SK-N-SH (cell line): ENCODE results near the gene GPR15LG. TPM values are rescaled to one million over a fixed set of nuclear protein-coding genes. Genes with fewer than 3 reads are reported as not detected.

Experiments used
- CTCF ChIA-PET: fragments of 300-600, 350-600 bp; formaldehyde crosslinking; extraction: SDS; loops from one replicate; lab custom pipeline; 2021; lab: Yijun Ruan, JAX
- POLR2A ChIA-PET: fragments of 350-600 bp; sonication (Branson Sonifier 250); formaldehyde crosslinking; extraction: SDS; loops from one replicate; lab custom pipeline; 2020; ENCODE audit warnings: antibody characterized with exemption, inconsistent platforms; lab: Yijun Ruan, JAX
- DNase-seq: peaks from one replicate; pipeline ENCODE4 v3.0.0; 2012
- H2AFZ ChIP-seq: fragments of 200-600 bp; sonication (generic); 2 replicates; pipeline ENCODE4 v1.8.1; 2016; ENCODE audit warnings: antibody characterized with exemption, mild to moderate bottlenecking, low read depth
- H3F3A ChIP-seq: fragments of 200-600 bp; sonication (generic); replicated peaks from 2 replicates; pipeline ENCODE3; 2016; ENCODE audit warnings: antibody characterized with exemption, mild to moderate bottlenecking; ENCODE audit not compliant: insufficient read depth
- H3K27ac ChIP-seq, 2 experiments: fragments of 200-500 bp in 1 of 2; fragments of 200-600 bp in 1 of 2; sonication (Bioruptor generic) in 1 of 2; sonication (generic), shearing (Covaris generic) in 1 of 2; 2 replicates each; pipeline versions ENCODE4 v1.5.1 to v1.6.1; 2014 to 2016; ENCODE audit warnings: low read depth in 2 of 2, inconsistent platforms in 1 of 2, low read length in 1 of 2, mild to moderate bottlenecking in 1 of 2, mixed read lengths in 1 of 2
- H3K27me3 ChIP-seq: fragments of 200-600 bp; sonication (generic), shearing (Covaris generic); 2 replicates; pipeline ENCODE4 v1.6.1; 2016; ENCODE audit warnings: mixed run types; ENCODE audit not compliant: insufficient read depth
- H3K36me3 ChIP-seq, 2 experiments: fragments of 200-500 bp in 1 of 2; fragments of 200-600 bp in 1 of 2; sonication (Bioruptor generic) in 1 of 2; sonication (generic) in 1 of 2; replicated peaks in 1 of 2; 2 replicates each; pipeline versions ENCODE3 to v1.5.1; 2014 to 2016; ENCODE audit warnings: low read length in 1 of 2, mild to moderate bottlenecking in 1 of 2; ENCODE audit not compliant: insufficient read depth in 2 of 2, control insufficient read depth in 1 of 2
- H3K4me1 ChIP-seq, 2 experiments: fragments of 200-500 bp in 1 of 2; fragments of 200-600 bp in 1 of 2; sonication (Bioruptor generic) in 1 of 2; sonication (generic), shearing (Covaris generic) in 1 of 2; 2 replicates each; pipeline versions ENCODE4 v1.5.1 to v1.6.1; 2014 to 2016; ENCODE audit warnings: low read depth in 1 of 2, low read length in 1 of 2, mixed run types in 1 of 2; ENCODE audit not compliant: insufficient read depth in 2 of 2, control insufficient read depth in 1 of 2
- H3K4me2 ChIP-seq: fragments of 200-600 bp; sonication (generic), shearing (Covaris generic); 2 replicates; pipeline ENCODE4 v1.6.1; 2017; ENCODE audit warnings: mixed run types
- H3K4me3 ChIP-seq, 2 experiments: fragments of 200-500 bp in 1 of 2; fragments of 200-600 bp in 1 of 2; sonication (Bioruptor generic) in 1 of 2; sonication (generic), shearing (Covaris generic) in 1 of 2; 2 replicates each; pipeline versions ENCODE4 v1.5.1 to v1.8.1; 2014 to 2016; ENCODE audit warnings: low read depth in 2 of 2, inconsistent platforms in 1 of 2, low read length in 1 of 2, mild to moderate bottlenecking in 1 of 2, mixed read lengths in 1 of 2, moderate library complexity in 1 of 2
- H3K79me2 ChIP-seq: fragments of 200-600 bp; sonication (generic); 2 replicates; pipeline ENCODE4 v1.8.1; 2017; ENCODE audit warnings: mild to moderate bottlenecking; ENCODE audit not compliant: insufficient read depth
- H3K9ac ChIP-seq: fragments of 200-600 bp; sonication (generic); 2 replicates; pipeline ENCODE4 v1.6.1; 2017; ENCODE audit warnings: mixed run types
- H3K9me2 ChIP-seq: fragments of 200-600 bp; sonication (generic); 2 replicates; pipeline ENCODE4 v1.6.1; 2017; ENCODE audit warnings: mixed run types
- H3K9me3 ChIP-seq: fragments of 200-600 bp; sonication (generic); 2 replicates; pipeline ENCODE4 v1.6.1; 2017; ENCODE audit warnings: mixed run types, mild to moderate bottlenecking, moderate library complexity
- H4K20me1 ChIP-seq: fragments of 200-600 bp; sonication (generic); 2 replicates; pipeline ENCODE4 v1.6.1; 2017; ENCODE audit warnings: mild to moderate bottlenecking, mixed run types; ENCODE audit not compliant: insufficient read depth
- CHD2 ChIP-seq: fragments of 150-350 bp; IDR thresholded peaks from 2 replicates; pipeline ENCODE4 v1.6.1; 2018; ENCODE audit warnings: low read length; ENCODE audit not compliant: partially characterized antibody
- ELF1 ChIP-seq: IDR thresholded peaks from 2 replicates; pipeline ENCODE4 v1.4.0; 2012
- FOSL2 ChIP-seq: IDR thresholded peaks from 2 replicates; pipeline ENCODE4 v1.4.0; 2012; ENCODE audit warnings: low read depth, mild to moderate bottlenecking, moderate library complexity, borderline replicate concordance
- JUND ChIP-seq: IDR thresholded peaks from 2 replicates; pipeline ENCODE4 v1.4.0; 2012
- MAX ChIP-seq: IDR thresholded peaks from 2 replicates; pipeline ENCODE4 v1.4.0; 2012; ENCODE audit warnings: low read depth
- MXI1 ChIP-seq: IDR thresholded peaks from 2 replicates; pipeline ENCODE4 v1.6.1; 2012; ENCODE audit warnings: mild to moderate bottlenecking, low read depth, low read length, improper control_type of control experiment
- NRF1 ChIP-seq: IDR thresholded peaks from 2 replicates; pipeline ENCODE4 v1.6.1; 2012; ENCODE audit warnings: low read depth, mild to moderate bottlenecking, low read length
- RAD21 ChIP-seq: IDR thresholded peaks from 2 replicates; pipeline ENCODE4 v1.6.1; 2012; ENCODE audit warnings: mild to moderate bottlenecking, low read length
- TCF12 ChIP-seq: IDR thresholded peaks from 2 replicates; pipeline ENCODE4 v1.4.0; 2012
- USF1 ChIP-seq: IDR thresholded peaks from 2 replicates; pipeline ENCODE4 v1.4.0; 2012; ENCODE audit warnings: low read depth, borderline replicate concordance
- YY1 ChIP-seq: IDR thresholded peaks from 2 replicates; pipeline ENCODE4 v1.4.0; 2012; ENCODE audit warnings: low read depth, mild to moderate bottlenecking
- WGBS: methylation state at CpG from one replicate; pipeline ENCODE4 v1.1.6; 2017; ENCODE audit warnings: low lambda C conversion rate; 5-methylcytosine and 5-hydroxymethylcytosine counted together
- polyA plus RNA-seq, 3 experiments: library from polyadenylated mRNA; depleted of rRNA; stranded (reverse); fragments of >200 nt; gene quantifications; 2 replicates each; pipeline ENCODE4 v1.2.3, GENCODE V29; 2012
- TF ChIP-seq, protein P1 (sequence below): IDR thresholded peaks from 2 replicates; pipeline ENCODE4 v1.6.1; 2012; ENCODE audit warnings: mild to moderate bottlenecking, low read depth, low read length, moderate library complexity

GPR15LG gene
- polyA plus RNA-seq, 1 of the 3 experiments (the other 2 are of a cell fraction) = not detected

DNA sequence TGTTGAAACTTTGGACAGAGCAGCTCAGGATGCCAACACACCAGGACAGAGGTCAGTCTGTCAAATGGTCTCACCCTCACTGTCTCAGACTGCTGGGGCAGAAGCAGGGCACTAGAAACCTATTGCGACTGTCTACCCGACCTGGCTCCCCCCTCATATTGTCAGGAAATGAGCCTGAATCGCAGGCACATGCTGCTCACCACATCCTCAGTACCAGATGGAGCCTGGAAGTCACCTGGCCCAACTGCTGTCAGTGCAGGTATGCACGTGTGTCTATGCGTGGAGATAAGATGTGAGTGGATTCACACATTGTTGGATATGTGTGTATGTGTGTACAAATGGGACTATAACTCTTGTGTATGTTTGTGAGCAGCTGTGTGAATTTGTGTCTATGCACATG lies 17.5 kb downstream of the GPR15LG start:
- no peaks in the 10 kb centered on the region for H3K79me2 ChIP-seq
- no peaks in the 10 kb centered on the region for H4K20me1 ChIP-seq
- H3F3A ChIP-seq = no peaks in the 10 kb centered on the region
- no peaks in the 10 kb centered on the region for H3K9me3 ChIP-seq
- H3K27me3 ChIP-seq = no peaks in the 10 kb centered on the region
- 22% methylated on average over 2 of the region's 5 CpGs for WGBS
- ChIA-PET CTCF (interaction anchor here (1.1 to 1.2 kb wide), 2 partner anchors 14 to 43 kb away, joined by 3 read pairs; no protein-coding TSS in a partner anchor), POLR2A (no interaction called here)
- H3K4me1 ChIP-seq = peaks cover 0 to 11% of the 10 kb centered on the region in 2 experiments; a peak in 1 of 4 replicates
- H3K36me3 ChIP-seq = no peaks in the 10 kb centered on the region
- no peak overlapping the region for H3K27ac ChIP-seq
- H3K9me2 ChIP-seq = no peaks in the 10 kb centered on the region
- TF ChIP-seq TCF12 (no peak), RAD21 (no peak)
- TF ChIP-seq, all 33 proteins: peak for 0
- no peak overlapping the region for H3K4me3 ChIP-seq
- no peak overlapping the region for H3K9ac ChIP-seq
- H2AFZ ChIP-seq = no peak overlapping the region
- no peak overlapping the region for H3K4me2 ChIP-seq
- no peak for DNase-seq

- Histone ChIP-seq H2AFZ (no peak overlapping the region), H3F3A (no peaks in the 10 kb centered on the region), H3K27ac (no peak overlapping the region), H3K4me2 (no peak overlapping the region), H3K9ac (no peak overlapping the region), H3K36me3 (no peaks in the 10 kb centered on the region), H3K9me3 (no peaks in the 10 kb centered on the region), H3K9me2 (no peaks in the 10 kb centered on the region), H3K27me3 (no peaks in the 10 kb centered on the region), H3K79me2 (no peaks in the 10 kb centered on the region), H3K4me3 (no peak overlapping the region), H4K20me1 (no peaks in the 10 kb centered on the region), H3K4me1 (peaks cover 0 to 11% of the 10 kb centered on the region in 2 experiments; a peak in 1 of 4 replicates)
- TF ChIP-seq, protein P1, sequence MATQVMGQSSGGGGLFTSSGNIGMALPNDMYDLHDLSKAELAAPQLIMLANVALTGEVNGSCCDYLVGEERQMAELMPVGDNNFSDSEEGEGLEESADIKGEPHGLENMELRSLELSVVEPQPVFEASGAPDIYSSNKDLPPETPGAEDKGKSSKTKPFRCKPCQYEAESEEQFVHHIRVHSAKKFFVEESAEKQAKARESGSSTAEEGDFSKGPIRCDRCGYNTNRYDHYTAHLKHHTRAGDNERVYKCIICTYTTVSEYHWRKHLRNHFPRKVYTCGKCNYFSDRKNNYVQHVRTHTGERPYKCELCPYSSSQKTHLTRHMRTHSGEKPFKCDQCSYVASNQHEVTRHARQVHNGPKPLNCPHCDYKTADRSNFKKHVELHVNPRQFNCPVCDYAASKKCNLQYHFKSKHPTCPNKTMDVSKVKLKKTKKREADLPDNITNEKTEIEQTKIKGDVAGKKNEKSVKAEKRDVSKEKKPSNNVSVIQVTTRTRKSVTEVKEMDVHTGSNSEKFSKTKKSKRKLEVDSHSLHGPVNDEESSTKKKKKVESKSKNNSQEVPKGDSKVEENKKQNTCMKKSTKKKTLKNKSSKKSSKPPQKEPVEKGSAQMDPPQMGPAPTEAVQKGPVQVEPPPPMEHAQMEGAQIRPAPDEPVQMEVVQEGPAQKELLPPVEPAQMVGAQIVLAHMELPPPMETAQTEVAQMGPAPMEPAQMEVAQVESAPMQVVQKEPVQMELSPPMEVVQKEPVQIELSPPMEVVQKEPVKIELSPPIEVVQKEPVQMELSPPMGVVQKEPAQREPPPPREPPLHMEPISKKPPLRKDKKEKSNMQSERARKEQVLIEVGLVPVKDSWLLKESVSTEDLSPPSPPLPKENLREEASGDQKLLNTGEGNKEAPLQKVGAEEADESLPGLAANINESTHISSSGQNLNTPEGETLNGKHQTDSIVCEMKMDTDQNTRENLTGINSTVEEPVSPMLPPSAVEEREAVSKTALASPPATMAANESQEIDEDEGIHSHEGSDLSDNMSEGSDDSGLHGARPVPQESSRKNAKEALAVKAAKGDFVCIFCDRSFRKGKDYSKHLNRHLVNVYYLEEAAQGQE = no peak
- WGBS = 64% methylated on average over 2 of the region's 2 CpGs
- CTCF ChIA-PET = interaction anchor here (1.3 to 5.7 kb wide), 2 partner anchors 12 to 45 kb away, joined by 4 to 34 read pairs; no protein-coding TSS in a partner anchor
- POLR2A ChIA-PET = no interaction called here
- no peak for DNase-seq
Measured at GRCh38 chr10:84193327-84193726, 19.7 kb downstream of the GPR15LG start.

DNA sequence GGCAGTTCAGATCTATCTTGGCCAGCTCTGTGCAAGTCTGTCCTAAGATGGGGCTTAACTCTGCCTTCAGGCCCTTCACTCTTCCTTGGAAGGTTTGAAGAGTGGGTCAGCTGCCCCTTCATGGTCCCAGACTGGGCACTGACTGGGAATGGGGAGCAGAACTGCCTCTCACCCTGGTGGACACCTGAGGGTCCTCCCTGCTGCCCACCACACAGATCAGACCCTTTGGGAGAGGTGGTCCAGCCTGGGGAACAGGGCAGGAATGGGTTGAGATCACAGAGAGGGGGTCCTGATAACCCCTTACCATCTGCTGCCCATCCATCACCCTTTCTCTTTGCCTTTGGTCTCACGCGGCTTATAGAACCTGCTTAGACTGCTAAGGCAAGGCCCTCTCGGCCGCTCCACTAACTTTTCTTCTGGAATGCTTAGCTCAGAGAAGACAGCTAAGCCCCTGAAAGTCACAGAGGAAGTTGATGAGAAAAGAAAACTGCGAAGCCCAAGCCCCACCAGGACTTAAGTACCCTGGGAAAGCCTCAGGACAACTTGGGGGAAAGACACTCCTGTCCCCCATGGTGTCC lies 20.3 kb downstream of the GPR15LG start:
- Histone ChIP-seq H3K4me2 (peak overlapping the region; percentile 88), H3K9me3 (no peaks in the 10 kb centered on the region), H4K20me1 (no peaks in the 10 kb centered on the region), H3K4me3 (peak overlapping the region; percentile 42 to 47), H3K79me2 (no peaks in the 10 kb centered on the region), H3K27me3 (no peaks in the 10 kb centered on the region), H2AFZ (no peak overlapping the region), H3K9ac (no peak overlapping the region), H3K4me1 (peaks cover 0 to 11% of the 10 kb centered on the region in 2 experiments; a peak in 1 of 4 replicates), H3F3A (no peaks in the 10 kb centered on the region), H3K9me2 (no peaks in the 10 kb centered on the region), H3K36me3 (no peaks in the 10 kb centered on the region), H3K27ac (no peak overlapping the region)
- WGBS = 49% methylated on average over 5 of the region's 5 CpGs
- CTCF ChIA-PET = interaction anchor here (1.3 to 5.7 kb wide), 3 partner anchors 11 to 46 kb away, joined by 4 to 34 read pairs (median 4); no protein-coding TSS in a partner anchor
- POLR2A ChIA-PET = no interaction called here
- no peak for DNase-seq
- TF ChIP-seq MAX (no peak), CHD2 (no peak), YY1 (no peak), FOSL2 (no peak), ELF1 (no peak), MXI1 (no peak), JUND (no peak), NRF1 (no peak), USF1 (no peak)
